Ovary (tissue), 9 donors: ENCODE measurements around the gene SMARCD1. TPM values are rescaled to one million over a fixed set of nuclear protein-coding genes. Genes with fewer than 3 reads are reported as not detected.

Source experiments
- DNase-seq, 5 donors: peaks; one replicate each; pipeline ENCODE4 v3.0.0-alpha.2; 2019 to 2020
- H3K27ac ChIP-seq, 2 donors: fragments of 200-600 bp; one replicate each; pipeline versions ENCODE4 v1.5.1 to v1.8.0; 2019 to 2022
- H3K27me3 ChIP-seq: fragments of 200-600 bp; one replicate; pipeline ENCODE4 v1.8.0; 2022
- H3K36me3 ChIP-seq: fragments of 200-600 bp; sonication (generic); one replicate; pipeline ENCODE4 v1.5.1; 2019
- H3K4me1 ChIP-seq: one replicate; pipeline ENCODE4 v1.8.1; 2013; ENCODE audit warnings: mild to moderate bottlenecking, moderate library complexity; ENCODE audit not compliant: insufficient read depth
- H3K4me3 ChIP-seq: fragments of 200-600 bp; sonication (generic); one replicate; pipeline ENCODE4 v1.5.1; 2017
- H3K9me3 ChIP-seq, 2 donors: fragments of 200-600 bp in 1 of 2; sonication (generic) in 1 of 2; one replicate each; pipeline versions ENCODE4 v1.5.1 to v1.8.1; 2013 to 2019; ENCODE audit warnings: mild to moderate bottlenecking in 1 of 2, moderate library complexity in 1 of 2
- CTCF ChIP-seq, 3 donors: fragments of 450-650 bp in 2 of 3; fragments of 200-600 bp in 1 of 3; IDR thresholded peaks; one replicate each; pipeline versions ENCODE4 v1.5.1 to v1.8.0; 2016 to 2022; ENCODE audit warnings: antibody characterized with exemption in 3 of 3, mild to moderate bottlenecking in 1 of 3
- EP300 ChIP-seq: sonication (generic); formaldehyde crosslinking; IDR thresholded peaks from one replicate; pipeline ENCODE4 v1.6.1; 2017; ENCODE audit warnings: antibody characterized with exemption
- POLR2A ChIP-seq: fragments of 450-650 bp; IDR thresholded peaks from one replicate; pipeline ENCODE4 v1.6.1; 2017; ENCODE audit warnings: antibody characterized with exemption, mild to moderate bottlenecking, moderate library complexity
- WGBS, 3 donors: extraction: QIAGEN DNeasy Blood & Tissue Kit in 1 of 3; methylation state at CpG; one replicate each; pipeline versions ENCODE4 v1.1.5 to v1.1.7; 2013 to 2017; 5-methylcytosine and 5-hydroxymethylcytosine counted together
- intact Hi-C, 4 donors: fragments of 100-400 bp; cut with DNase I; formaldehyde crosslinking; loops; one replicate each; pipeline versions ENCODE4 v1.11.0 to v1.15.1; 2022 to 2023
- polyA plus RNA-seq, 2 donors: library from polyadenylated mRNA; stranded (reverse); fragments of 200-250 nt in 1 of 2; fragments of 350-450 nt in 1 of 2; fragmentation: Illumina TruSeq in 1 of 2; extraction: RNeasy Lipid Tissue Mini Kit (QIAGEN cat#74804) in 1 of 2; gene quantifications; one replicate each; pipeline ENCODE4 v1.2.3, GENCODE V29; 2013 to 2014
- total RNA-seq, 7 donors: library from RNA; depleted of rRNA in 2 of 7; stranded (reverse); fragments of >200 nt in 2 of 7; fragmentation: NEBNext Ultra II Directional in 3 of 7; extraction: Animal tissue kit (Norgen Biotek cat#: 25700) in 3 of 7; gene quantifications; one replicate each; pipeline versions ENCODE4 v1.1.0 to v1.2.4, GENCODE V29; 2016 to 2023
- donor health status: DM: no; HTN: no; CAD: no; lungs with moderate emphysema.
- donor health status: DM: no; HTN: no; CAD: no.
- donor health status: Bipolar disorder and iron deficiency.
- donor health status: DM: yes; HTN: yes; CAD: no.
- donor health status: DM: no; HTN: no; CAD: no.
- donor health status: DM: yes; HTN: yes; CAD: no.

The SMARCD1 gene
- total and polyA plus RNA-seq, 9 donors: 26.1 to 57.7 (median 50.7) TPM

GRCh38 chr12:50089730-50090129 is 4.6 kb downstream of the SMARCD1 start:
- WGBS, 3 donors: 92 to 96% (median 95%) methylated on average over 7 of the region's 7 CpGs
- no peak for TF ChIP-seq EP300
- TF ChIP-seq CTCF (IDR thresholded peaks at IDR 0.05): no peak
- no peak for TF ChIP-seq POLR2A

GRCh38 chr12:50090391-50090790 is 5.2 kb downstream of the SMARCD1 start:
- TF ChIP-seq EP300 (no peak), CTCF (IDR thresholded peaks at IDR 0.05) (no peak), POLR2A (no peak)
- intact Hi-C loops: no loop called here
- Histone ChIP-seq H3K36me3 (no peaks in the 10 kb centered on the region), H3K4me1 (no peaks in the 10 kb centered on the region), H3K9me3 (no peaks in the 10 kb centered on the region), H3K27ac (no peak overlapping the region), H3K4me3 (no peak overlapping the region), H3K27me3 (no peaks in the 10 kb centered on the region)
- no peak for DNase-seq
- 51 to 61% (median 54%) methylated on average over 5 of the region's 5 CpGs for WGBS, 3 donors

More at GRCh38 chr12:50089730-50090129, 4.6 kb downstream of the SMARCD1 start:
- intact Hi-C loops: loop anchor here in 1 of 4 donors (10.0 kb wide), 1 partner anchor 225 kb away; no protein-coding TSS in a partner anchor
- Histone ChIP-seq H3K4me3 (no peak overlapping the region), H3K36me3 (no peaks in the 10 kb centered on the region), H3K4me1 (no peaks in the 10 kb centered on the region), H3K9me3 (no peaks in the 10 kb centered on the region), H3K27me3 (no peaks in the 10 kb centered on the region), H3K27ac (no peak overlapping the region)
- DNase-seq: no peak

- H3K9me3 ChIP-seq: no peaks in the 10 kb centered on the region
- peaks cover 5% of the 10 kb centered on the region for H3K4me1 ChIP-seq
- WGBS, 3 donors: 82 to 88% (median 84%) methylated on average over 6 of the region's 6 CpGs
- intact Hi-C loops: no loop called here
- H3K27me3 ChIP-seq: no peaks in the 10 kb centered on the region
- no peak for TF ChIP-seq EP300
- TF ChIP-seq CTCF (IDR thresholded peaks at IDR 0.05): no peak
- no peak for TF ChIP-seq POLR2A
- H3K4me3 ChIP-seq: no peak overlapping the region
- no peak for DNase-seq
- peaks cover 2% of the 10 kb centered on the region for H3K36me3 ChIP-seq
- no peak overlapping the region for H3K27ac ChIP-seq
Observed at GRCh38 chr12:50097952-50098351, 12.8 kb downstream of the SMARCD1 start.

- TF ChIP-seq CTCF (IDR thresholded peaks at IDR 0.05) (no peak), EP300 (no peak), POLR2A (no peak)
- Histone ChIP-seq H3K27ac (no peak overlapping the region), H3K27me3 (no peaks in the 10 kb centered on the region), H3K4me1 (peaks cover 15% of the 10 kb centered on the region), H3K36me3 (peaks cover 2% of the 10 kb centered on the region), H3K9me3 (no peaks in the 10 kb centered on the region), H3K4me3 (no peak overlapping the region)
- intact Hi-C loops: no loop called here
- WGBS, 3 donors: 64 to 70% (median 65%) methylated on average over 5 of the region's 5 CpGs
- no peak for DNase-seq
Observed at GRCh38 chr12:50099302-50100008, 14.3 kb downstream of the SMARCD1 start.
